IPS DF 4.7 (cell line): ENCODE data around the gene PCSK6.

ENCODE experiments used
- DNase-seq: peaks from one replicate; pipeline ENCODE4 v3.0.0-alpha.2; 2013; ENCODE audit warnings: low spot score; ENCODE audit errors: extremely low read depth

Gene PCSK6

DNA sequence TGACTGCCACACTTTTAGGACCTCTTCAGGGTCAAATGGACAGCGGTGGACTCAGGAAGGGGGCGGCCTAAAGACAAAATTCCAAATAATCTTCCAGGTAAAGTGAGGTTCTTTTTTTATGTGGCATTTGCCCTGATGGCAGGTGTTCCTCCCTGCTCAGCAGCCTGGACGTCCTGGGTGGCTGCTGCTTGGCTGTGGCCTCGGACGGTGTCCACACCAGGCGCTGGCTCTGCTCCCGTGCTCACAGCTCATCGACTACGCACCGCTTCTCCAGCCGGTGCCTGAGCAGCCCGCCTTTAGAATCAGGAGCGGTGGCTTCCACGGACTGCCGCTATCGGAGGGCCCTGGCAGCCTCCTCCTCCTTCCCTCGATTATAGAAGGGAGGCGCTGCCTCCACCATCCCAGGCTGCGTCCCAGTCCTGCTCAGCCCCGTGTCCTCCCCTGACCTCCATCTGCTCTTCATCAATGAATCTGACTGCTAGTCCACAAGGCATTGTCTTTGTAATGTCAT, 41.9 kb downstream of the PCSK6 start:
- DNase-seq: no peak

DNA sequence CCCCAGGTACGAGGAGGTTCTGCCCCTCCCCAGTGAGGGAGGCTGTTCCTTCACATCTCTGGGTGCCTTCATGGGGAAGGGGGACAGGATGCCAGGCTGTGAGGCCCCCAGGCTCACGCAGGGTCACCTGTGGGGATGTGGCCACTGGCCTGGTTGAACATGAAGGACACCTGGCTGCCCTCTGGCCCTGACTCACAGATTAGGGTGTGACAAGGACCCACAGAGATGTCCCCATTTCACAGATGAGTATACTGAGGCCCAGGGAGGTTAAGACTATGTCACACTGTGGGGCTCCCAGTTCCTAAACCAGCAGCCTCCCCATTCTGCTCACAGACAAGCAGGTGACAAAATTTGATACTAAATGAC, 42.4 kb downstream of the PCSK6 start:
- DNase-seq: no peak

DNA sequence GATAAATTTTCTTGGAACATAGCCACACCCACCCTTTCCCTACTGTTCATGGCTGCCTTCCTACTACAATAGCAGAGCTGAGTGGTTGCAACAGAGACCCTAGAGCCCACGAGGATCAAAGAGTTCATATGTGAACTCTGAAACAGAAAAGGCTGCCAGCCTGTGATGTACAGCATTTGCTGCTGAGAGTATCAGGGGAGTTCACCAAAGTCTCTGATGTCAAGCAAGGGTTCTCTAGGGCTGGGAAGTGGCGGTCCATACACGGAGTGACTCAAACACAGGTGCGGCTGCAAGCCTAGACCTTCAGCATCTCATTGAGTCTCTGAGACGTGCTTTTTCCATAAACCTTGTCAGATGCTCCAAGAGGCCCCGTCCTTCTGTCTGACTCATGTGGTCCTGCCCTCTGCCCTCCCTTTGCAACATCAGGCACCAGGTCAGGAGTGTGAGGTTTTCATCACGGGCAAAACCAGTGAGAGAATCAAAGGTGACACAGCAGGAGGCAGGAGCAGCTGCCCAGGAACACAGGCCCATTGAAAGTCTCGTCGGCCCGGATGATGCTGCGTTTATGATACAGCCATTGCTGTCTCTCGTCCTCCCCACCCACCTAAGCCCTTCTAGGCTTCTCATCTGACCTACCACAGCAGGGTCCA, 42.9 kb downstream of the PCSK6 start:
- no peak for DNase-seq

DNA sequence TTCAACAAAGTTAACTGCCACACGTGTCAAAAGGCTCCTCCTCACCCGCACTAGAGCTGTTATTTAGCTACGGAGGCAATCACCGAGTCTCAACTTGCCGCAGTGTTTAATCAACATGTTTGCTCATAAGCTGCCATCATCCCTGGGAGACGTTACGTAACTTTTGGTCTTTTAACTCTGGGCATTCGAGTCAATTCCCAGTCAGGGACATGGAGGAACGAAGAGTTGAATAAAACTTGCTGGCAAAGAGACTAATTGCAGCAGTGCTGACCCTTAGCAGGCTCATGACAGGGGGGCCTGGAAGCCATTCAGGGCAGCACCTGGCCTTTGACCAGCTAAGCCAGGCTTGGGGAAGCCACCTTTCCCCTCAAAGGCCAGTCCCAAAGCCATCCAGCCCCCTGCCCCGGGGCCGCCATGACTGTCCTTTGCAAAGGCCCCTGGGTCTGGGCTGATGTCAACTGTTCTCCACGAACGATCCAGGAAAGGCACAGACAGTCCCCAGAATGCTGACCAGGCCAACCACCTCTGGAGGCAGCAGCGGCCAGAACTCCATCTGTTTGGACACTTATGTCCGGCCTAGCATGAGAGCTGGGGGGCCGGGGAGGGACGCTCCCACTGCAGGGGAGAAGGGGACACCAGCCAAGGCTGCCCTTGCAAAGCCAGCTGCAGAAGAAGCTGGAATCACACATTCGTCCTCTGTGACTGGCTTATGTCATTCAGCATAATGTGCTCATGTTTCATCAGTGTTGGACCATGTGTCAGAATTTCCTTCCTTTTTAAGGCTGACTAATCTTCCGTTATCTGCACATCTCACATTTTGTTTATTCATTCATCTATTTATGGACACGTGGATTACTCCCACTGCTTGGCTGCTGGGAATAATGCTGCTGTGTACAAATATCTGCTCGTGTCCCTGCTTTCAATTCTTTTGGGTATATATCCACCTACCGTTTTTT, 43.7 kb downstream of the PCSK6 start:
- DNase-seq: no peak

DNA sequence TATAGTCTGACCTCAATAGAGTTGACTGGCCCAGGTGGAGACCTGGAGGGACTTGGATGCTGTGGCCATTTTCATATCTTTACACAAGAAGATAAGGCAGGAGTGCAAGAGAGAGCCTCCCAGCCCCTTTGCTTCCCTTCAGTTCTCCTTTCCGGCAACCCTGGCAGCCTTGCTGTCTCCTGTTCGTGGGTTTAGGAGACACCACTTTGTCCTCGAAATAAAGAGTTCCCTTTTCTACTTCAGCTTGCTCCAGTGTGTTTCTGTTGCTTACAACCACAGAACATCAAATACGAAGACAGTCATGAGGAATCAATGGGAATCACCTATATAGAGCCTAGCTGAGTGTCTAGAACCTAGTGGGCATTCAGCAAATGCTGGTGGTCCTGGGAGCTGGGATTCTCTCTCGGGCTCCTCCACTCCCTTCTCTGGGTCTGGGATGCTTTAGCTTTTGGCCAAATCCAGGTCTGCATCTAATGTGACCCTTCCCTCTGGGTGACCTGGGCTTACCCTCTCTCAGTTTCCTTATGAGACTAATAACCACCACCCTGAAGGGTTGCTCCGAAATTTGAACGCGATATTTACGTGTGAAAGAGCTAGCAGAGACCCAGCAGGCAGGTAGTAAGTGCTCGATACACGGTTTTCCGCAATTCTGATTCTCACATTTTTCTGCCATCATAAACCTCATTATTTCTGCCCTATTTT, 44.5 kb downstream of the PCSK6 start:
- DNase-seq: no peak

DNA sequence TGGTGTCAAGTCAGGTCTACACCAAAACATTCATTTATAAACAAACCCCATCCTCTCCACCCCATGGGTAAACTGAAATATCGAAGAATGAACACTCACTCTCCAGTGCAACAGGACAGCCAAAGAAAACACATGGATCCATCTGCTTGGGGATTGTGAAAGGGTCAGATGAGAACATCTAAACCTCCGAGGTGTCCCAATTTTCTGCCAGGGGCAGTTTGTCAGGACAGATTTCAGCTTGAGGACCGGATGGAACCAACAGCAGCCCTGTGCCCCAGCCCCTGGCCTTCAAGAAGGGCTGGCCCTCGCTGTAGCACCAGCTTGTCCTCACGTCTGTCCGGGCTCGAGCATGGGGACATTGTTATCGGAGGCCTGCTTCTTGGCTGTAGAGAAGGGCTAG, 45.5 kb downstream of the PCSK6 start:
- no peak for DNase-seq

DNA sequence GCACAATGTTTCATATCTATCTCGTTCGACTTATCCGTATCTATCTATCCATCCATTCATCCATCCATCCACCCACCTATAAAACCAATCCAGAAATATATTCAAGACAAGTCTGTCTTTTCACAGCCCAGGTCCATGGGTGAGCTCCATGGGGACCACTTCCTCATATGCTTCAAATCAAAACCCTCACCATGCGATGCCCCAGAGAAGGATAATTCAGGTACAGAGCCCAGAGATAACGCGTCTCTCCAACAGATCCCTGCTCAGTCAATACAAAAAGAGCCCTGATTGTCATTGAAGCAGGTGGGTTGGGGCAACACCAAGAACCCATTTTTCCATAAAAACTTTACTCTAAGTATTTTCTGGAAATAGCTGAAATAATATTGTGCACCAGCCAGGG, 47.2 kb downstream of the PCSK6 start:
- no peak for DNase-seq

DNA sequence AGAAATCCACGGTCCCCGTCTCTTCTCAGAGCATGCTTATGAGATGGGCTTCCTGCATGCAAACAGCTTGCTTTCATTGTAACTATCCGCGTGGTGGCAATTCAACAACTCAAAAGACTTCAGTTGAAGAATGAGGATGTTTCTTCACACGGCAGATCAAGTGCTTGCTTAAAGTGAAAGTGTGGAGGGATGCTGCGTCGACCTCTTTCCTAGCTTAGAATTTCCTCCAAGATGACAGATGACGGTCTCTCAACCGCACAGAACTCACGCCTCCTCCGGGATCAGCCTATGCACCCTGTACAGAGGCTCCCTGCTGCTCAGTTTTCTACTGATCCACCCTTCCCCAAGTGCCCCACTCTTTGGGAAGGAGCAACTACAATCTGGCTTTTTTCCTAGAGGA, 47.8 kb downstream of the PCSK6 start:
- no peak for DNase-seq

DNA sequence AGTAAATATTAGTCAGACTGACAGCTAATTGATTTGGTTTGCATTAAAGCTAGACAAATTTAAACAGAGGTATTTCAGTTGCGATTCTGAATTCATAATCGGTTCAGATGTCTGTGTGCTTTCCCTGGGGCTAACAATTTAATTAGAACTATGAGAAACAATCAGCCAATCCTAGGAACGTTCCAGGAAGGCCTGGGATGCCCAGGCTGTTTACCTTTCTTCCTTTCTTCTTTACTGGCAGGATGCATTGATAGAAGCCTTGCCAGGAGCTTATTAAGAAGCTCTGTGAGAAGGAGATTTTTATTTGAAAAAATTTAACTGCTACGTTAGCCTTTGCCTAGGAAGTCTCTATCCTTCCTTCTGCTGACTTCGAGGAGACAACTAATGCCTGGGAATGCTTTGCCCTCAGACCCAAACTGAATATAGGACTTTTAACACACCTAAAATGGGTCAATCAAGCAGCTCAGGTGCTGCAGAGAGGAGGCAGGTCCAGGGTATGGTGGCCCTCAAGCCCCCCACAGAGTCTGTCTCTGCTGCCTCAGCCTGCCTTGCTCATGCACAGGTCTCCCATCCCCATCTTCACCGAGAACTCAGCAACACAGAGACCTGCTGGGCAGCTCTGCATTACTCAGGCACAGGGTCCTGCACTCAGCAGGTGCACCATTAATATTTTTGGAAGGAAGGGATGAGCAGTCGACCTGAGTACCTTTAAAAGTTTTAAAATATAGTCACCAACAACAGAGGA, 48.5 kb downstream of the PCSK6 start:
- no peak for DNase-seq

DNA sequence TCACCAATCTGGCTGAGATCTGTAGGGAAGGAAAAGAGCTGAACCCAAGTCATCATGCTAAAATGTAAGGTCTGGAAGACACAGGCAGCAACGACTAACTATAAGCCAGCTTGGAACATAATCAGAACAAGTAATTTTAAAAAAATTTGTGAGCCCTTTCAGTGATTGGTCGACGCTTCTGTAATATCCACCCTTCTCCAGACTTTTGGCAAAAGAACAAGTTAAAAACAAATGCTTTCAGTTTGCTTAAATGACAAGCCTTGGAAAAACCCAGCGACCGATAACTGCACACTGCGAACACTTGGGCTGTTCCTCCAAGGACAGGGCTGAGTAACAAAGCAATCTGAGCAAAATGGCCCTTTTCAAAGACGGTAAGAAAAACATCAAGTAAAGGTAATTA, 49.6 kb downstream of the PCSK6 start:
- no peak for DNase-seq

DNA sequence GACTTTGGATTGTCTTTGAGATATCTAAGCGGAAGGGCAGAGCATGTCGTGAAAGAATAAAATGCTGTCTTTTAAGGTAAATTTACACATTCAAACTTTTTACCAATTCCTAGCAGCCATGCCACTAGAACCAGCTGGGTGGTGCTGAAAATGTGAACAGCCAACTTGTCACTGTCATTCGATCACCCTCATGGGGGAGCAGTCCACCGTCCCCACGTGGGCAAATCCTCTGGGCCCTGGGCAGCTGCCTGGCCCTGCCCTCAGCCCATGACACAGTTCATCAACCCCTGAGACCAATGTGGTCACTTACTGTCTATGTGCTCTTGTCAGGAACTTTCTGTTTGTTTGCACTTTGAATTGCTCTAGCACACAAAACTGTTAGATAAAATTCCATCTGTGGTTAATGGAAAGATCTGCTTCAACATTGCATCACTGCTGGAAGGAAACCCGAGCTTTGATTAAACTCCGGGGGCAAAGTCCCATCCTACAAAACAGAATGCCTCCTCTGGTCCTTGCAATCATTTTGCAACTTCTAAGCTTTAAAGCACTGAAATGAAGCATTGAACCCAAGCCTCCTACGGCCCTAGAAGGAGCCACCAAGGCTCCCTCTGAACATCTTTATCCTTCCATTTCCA, 50.1 kb downstream of the PCSK6 start:
- no peak for DNase-seq

DNA sequence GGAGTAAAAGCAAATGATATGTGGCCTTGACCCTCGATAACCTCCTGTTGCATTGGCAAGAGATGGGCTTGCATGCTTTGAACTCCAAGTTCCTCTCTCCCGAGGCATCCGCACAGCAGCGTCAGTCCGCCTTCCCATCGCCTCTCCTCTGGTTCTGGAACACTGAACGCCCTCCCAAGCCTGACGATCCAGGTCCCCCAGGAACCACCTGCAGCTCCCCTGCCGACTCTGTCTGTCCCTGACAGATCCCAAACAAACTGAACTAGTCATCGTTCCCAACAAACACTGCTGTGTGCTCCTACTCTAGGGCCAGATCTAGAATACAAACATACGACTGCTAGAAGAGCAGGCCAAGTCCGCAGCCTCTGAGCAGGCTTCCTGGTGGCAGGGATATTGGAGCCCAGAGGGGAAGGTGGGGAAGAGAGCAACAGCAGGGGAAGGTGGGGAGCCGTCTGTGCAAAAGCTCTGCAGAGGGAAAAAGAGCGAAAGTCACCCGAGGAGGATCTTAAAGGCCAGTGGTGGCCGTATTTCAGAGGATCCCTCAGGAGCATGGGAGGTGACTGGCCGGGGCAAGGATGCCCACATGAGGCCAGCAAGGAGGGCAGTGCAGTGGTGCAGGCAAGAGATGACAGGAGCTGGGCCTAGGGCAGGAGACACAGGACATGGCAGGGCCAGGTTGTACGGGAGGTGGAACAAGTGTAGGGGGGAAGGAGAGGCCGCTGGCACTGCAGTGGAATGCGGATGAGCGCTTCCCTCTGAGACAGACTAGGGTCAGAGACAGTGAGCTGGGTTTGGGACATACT, 50.8 kb downstream of the PCSK6 start:
- no peak for DNase-seq

DNA sequence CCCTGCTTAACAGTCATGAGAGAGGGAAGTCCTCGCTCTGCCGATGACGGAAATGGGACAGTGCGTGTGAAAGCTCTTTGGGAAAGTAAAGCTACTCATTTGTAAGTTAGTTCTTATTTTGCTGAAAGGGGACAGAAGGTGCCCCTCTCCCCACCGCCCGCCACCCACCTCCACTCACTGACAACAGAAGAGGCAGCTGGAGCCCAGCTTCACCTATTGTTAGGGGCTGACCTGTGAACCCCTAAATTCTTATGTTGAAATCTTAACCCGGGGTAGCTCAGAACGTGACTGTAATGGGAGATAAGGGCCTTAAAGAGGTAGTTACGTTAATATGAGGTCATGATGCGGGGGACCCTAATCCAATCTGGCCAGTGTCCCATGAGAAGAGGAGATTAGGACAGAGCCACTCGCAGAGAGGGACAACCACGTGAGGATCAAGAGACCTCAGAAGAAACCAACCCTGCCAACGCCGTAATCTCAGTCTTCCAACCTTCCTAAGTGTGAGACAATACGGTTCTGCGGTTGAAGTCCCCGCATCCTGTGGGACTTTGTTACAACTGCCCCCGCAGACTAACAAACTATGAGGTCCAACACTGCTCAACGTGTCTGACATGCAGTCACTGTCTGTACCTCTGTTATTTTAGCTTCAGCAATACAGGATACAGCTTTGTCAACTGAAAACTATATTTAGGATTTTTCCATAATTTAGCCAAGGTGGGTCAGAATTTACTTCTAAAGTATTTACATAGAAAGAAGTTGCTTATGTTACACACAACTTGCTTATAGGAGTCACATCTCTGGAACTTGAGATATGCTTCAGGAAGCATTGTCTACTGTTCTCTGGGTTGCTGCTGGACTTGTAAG, 51.7 kb downstream of the PCSK6 start:
- no peak for DNase-seq

DNA sequence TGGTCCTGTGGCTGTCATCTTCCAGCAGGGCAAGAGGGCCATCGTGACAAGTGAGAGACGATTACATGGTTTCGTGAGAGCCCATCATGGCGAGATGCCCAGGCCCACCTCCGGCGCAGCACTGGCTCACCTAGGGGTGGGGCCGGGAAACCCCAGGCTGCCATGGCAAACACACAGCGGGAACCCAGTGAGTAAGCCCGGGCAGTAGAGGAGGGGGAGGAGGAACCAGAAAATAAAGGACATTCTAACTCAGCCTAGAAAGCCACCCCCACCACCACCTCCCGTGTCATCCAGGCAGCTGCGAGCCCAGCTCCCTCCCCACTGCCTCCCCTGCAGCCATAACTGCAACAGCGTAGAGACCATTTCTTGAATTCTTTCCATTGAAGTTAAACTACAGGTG, 52.3 kb downstream of the PCSK6 start:
- no peak for DNase-seq

DNA sequence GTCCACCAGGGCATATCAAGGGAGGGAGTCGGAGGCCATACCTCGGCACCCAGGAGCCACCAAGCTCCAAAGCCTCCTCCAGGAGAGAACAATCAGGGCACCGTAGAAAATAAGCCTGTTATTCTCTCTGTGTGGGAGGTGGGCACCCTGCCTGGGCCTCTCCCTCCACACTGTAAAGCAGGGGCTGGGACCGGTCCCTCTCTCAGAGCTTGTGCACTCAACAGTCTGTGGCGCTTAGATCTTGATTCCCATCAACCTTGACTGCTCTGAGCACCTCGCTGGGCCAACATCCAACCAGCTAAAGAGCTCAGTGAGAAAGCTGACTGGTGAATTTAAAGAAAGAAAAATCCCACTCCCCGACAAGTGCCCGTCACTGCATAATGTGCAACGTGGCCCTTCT, 53.0 kb downstream of the PCSK6 start:
- no peak for DNase-seq

DNA sequence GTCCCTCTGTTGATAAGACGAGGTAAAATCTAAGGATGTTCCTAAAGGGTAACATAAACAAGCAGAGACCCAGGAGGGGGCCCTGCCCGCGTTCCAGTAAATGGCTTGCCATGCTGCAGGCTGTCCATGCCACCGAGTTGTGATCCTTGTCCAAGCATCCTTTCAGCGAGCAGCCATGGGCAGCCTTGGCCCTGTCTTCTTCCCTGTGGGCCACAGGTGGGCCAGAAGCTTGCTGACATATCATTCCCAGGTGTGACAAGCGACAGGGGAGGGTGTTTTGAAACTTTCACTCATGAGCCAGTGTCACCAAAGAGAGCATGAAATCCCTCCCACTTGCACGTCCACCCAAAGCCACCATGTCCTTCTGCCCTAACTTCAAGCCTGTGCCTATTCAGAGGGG, 53.7 kb downstream of the PCSK6 start:
- no peak for DNase-seq

DNA sequence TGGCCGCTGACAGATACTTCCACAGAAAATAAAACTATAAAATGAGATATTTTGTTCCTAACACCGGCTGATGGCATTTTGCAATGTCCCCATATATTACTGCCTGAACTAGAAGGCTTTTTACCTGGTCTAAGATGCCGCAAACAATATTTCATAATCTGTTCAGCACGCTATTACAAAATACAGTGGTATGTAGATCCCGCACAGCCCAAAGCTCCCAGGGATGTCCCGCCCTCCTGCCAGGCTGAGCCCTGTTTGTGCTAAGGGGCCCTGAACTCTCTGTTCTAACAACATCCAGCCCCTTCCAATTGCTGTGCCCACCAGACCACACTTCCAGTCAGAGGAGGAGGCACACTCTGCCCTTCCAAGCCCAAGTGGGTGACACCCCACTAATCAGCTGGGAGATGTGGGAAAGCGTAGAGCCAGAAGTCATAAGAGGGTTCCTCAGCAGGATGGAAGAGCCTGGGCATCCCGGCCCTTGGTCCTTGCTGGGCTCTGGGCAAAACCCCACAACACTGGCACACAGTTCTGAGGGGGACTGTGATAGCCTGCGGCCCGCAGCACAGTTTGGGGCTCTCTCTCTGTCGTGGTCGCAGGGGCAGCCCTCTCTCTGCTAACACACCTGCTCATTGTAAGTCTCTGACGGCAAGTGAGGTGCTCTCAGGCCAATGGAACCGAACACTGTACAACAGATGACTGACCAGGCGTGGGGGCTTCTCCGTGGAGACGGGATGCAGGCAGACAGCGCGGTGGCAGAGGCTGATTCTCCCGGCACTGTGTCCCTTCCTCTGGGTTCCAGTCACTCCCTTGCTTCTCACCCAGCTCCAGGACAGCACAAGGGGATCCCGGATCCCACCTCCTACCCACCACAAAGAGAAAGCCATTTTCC, 55.2 kb downstream of the PCSK6 start:
- no peak for DNase-seq

DNA sequence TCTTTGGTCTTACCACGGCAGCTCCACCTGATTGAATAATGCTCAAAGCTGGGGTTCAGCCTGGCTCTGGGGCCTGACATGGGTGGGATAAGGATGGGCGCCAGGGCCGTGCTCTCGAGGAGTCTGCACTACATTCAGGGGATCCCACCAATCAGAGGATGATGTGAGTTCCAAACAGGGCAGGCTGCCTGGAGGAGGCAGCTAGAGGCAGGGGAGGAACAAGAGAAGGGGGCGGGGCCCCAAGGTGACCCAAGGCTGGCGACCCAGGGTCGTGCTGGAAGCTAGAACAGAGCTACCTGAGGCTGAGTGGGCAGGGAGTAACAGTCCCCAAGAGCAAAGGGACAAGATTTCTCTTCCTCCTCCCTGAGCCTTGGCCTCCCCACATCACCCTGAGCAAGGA, 56.1 kb downstream of the PCSK6 start:
- no peak for DNase-seq
